IPS DF 4.7 (cell line): Measurements from ENCODE around the gene FUBP1.
"Not testable (repeated sequence)": the region's sequence is repeated elsewhere in the genome, so short reads cannot be mapped to it uniquely, and the experiment has no call there.

ENCODE experiments used
- DNase-seq: peaks from one replicate; pipeline ENCODE4 v3.0.0-alpha.2; 2013; ENCODE audit warnings: low spot score; ENCODE audit errors: extremely low read depth

Gene FUBP1

GRCh38 chr1:77987919-77988318 lies 9.0 kb upstream of the FUBP1 start:
- DNase-seq: no peak

DNA sequence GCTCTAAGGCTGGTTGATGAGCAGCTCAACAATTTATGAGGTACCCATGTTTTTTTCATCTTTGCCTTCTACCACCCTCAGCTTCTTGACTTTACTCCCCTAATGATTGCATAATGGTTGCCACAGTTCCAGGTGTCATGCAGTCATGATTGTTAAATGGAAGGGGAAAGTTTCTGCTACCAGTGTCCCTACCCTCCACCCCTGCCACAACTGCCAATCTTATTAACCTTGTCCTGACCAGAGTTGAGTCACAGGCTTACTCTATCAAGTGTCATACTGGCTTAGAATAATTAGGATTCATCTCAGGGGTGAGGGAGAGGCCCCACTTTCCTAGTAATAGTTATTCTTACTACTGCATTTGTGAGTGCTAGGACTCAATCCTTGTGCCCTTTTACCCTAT lies 7.9 kb upstream of the FUBP1 start:
- no peak for DNase-seq

- no peak for DNase-seq
These were observed 5.8 kb upstream of the FUBP1 start for GRCh38 chr1:77984629-77985028.

- DNase-seq: no peak
These were observed 5.1 kb upstream of the FUBP1 start for GRCh38 chr1:77983997-77984355.

DNA sequence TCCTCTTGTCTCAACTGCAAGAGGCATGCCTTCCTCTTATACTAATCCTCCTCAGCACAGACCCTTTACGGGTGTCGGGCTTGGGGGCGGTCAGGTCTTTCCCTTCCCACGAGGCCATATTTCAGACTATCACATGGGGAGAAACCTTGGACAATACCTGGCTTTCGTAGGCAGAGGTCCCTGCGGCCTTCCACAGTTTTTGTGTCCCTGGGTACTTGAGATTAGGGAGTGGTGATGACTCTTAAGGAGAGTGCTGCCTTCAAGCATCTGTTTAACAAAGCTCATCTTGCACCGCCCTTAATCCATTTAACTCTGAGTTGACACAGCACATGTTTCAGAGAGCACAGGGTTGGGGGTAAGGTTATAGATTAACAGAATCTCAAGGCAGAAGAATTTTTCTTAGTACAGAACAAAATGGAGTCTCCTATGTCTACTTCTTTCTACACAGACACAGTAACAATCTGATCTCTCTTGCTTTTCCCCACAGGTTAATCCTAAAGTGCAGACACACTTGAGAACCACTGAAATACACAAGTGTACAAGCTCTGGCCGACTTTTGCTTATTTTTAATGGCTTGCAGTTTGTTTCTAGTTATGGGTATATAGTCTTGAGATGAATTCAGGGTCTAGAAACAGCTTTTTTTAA lies 4.6 kb upstream of the FUBP1 start:
- DNase-seq: not testable (repeated sequence)

- DNase-seq: peak; percentile 62
These were observed 441 bp downstream of the FUBP1 start for GRCh38 chr1:77978293-77978968.

GRCh38 chr1:77977989-77978292 lies 931 bp downstream of the FUBP1 start:
- DNase-seq: no peak

DNA sequence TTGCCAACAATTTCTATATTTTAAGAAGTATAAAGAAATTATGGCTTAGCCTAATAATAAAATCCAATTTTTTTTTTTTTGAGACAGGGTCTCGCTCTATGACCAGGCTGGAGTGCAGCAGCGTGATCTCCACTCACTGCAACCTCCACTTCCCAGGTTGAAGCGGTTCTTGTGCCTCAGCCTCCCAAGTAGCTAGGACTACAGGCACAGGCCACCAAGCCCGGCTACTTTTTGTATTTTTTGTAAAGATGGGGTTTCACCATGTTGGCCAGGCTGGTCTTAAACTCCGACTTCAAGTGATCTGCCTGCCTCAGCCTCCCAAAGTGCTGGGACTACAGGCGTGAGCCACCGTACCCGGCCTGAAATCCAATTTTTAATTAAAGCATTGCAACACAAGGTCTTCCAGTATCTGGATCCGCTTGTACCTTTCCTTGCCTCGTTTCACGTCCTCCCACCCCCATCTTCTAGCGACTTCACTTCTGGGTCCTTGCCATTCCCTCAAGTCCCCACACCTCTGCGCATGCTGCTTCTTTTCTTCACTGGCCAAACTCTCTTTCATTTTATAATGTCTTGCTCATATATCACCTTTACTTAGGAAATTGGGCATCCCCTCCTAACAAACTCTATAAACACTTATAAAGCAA lies 2.3 kb downstream of the FUBP1 start:
- DNase-seq: no peak

DNA sequence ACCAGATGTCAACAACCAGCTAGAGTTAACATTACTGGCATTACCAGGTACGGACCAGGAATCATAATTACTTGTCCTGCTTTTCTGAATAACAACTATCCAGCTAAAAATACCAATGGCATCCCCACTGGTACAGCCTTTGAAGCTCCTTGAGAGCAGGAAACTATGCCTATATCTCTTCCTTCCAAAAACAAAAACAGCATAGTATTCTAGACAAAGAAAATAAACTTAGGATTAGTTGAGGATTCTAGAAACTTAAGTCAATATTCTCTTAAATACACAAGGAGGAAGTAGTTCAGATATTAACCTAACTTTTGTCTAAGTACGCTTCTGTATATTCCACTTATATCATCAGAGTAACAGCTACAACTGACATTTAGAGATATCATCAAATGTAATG lies 3.0 kb downstream of the FUBP1 start:
- DNase-seq: no peak

DNA sequence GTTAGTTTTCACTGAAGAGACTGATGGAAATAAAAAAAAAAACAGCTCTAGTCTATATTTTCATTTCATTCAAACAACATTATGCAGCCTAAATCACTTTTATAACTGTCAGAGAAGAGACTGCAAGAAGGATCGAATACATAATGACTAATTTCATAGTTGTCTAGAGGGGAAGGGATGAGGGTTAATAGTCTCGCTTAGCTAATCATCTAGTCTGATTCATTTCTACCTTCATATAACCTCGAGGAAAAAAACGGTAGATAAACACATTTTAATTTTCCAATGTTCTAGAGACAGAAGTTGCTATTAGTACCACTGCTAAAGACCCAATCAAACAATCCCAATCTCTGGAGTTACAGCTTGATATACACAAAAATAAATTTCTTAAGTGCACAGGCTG lies 3.5 kb downstream of the FUBP1 start:
- no peak for DNase-seq

DNA sequence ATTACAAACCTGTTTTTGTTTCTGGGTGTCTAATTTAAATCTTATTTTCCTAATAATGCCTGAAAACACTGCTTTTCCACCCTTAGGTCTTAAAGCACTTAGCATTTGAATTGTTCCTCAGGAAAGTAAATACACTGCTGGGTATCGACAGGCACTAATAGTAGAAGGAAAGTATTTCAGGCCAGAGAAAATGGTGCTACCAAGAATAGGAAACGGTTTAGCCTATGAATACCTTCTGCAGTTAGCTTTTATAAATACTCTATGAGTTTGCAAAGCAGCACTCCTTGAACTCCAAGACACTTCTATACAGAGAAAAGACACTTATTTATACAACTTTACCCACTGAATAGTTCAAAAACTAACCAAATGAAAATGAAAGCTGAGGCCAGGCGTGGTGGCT lies 6.8 kb downstream of the FUBP1 start:
- no peak for DNase-seq

GRCh38 chr1:77970192-77970591 lies 8.7 kb downstream of the FUBP1 start:
- DNase-seq: no peak

DNA sequence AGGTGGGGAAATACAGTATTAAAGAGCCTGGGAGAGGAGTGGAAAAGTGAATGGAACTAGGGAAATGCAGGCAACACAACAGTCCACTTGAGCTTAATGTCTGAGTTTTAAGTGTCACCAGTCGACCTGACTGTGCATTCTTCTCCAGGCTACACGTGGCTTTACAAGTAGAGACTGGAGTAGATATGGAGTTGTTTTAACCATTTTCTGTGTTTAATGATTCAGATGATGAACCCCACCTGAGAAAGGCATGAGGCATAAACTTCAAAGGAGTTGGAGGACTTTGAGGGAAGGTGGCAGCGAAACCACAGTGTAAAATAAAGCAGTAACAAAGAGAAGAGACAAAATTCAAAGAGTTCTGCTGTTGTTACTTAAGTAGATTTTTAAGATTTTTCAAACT lies 12.6 kb downstream of the FUBP1 start:
- no peak for DNase-seq

DNA sequence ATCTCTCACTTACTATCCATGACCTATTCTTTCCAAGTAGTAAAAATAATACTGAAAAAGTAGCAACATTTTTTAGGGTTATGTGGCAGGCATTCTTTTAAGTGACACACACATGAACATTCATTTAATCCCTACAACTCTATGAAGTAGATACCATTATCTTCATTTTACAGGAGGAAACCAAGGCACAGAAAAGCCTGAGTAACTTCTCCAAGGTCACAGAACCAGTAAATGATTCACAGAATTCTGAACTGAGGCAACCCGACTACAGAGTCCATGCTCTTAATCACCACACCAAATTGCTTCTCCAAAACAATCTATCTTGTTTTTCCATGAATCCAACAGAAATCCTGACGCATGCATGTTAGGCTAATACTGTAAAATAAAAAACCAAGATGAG lies 17.5 kb downstream of the FUBP1 start:
- no peak for DNase-seq

DNA sequence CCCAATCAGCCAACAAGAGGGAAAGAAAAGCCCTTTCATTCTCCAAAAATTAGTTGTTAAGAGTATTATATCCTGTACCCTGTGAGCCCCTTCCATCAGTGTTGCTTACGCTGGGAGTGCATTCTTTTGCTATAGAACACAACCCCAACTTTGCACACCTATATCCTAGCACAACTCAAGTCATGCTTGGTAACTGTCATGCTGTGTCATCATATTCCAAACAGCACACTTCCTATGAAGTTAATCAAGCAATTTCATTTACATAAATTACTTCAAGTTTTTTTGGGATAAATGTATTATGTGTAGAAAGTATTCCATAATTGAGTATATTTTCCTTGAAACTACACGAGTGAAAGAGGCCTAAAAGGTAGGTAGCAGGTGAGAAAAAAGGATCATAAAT lies 20.0 kb downstream of the FUBP1 start:
- no peak for DNase-seq

DNA sequence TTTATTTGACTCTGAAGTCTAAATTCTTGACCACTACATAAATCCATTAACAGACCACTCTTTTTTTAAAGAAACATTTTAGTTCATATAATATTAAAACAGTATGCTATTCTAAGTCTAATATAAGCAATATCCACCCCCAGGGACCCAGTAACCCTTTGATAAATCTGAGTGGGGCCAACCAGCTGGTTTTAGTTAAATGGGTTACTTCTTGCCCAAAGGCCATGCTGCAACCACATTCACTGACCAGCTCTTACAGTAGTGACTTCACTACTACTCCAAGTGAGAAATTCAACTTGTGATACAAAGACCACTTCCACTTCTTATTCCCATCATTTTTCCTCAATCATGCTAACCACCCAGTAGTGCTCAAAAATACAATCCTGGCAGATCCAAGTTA lies 20.5 kb downstream of the FUBP1 start:
- no peak for DNase-seq

DNA sequence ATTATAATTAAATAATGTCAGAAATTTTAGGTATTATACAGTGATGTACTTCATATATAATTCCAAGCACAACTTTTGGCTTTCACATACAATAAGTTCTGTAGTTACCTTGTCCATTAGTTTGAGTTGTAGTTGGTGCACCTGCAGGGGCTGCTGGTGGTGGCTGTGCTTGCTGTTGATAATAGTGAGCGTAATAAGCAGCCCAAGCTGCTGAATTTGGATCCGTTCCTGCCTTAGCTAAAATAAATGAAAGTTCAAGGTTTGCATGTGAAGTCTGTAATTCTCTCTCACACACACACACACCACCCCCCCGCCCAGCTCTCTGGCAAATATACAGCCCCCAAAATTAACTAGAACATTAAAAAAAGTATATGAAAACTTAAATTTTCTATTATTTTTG lies 22.4 kb downstream of the FUBP1 start:
- DNase-seq: no peak

DNA sequence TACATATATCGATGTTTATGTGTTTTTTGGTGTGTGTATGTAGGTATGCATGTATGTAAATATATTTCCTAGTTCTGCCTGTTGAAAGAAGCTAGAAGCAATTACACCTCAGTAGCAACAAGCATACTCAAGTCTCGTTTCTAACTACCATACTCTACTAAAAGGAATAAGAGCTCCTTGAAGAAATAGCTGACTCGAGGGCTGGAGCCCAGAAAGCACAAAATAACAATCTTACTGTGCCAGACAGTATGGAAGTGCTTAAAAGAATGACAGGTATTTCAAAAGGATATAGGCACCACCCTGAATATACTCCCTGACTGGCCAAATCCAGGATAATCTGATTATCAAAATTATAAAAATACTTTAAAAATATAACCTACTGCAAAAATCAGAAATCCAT lies 23.2 kb downstream of the FUBP1 start:
- no peak for DNase-seq

DNA sequence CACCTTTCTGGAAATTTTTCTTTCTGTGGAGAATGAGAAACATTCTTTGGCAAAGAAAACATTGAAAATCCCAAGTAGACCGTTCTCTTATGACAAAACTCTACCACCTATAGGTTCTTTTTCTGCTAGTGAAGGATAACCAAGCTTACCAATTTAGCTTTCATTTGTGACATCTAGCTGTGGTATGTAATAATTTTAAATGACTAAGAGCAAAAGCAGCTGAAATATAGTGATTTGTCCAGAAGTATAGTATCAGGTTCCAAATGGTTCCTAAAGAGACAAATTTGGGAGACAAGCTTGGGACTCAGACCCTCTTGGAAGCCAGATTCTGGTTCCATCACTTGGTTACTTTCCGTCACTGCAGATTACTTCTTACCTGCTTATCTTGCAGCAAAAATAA lies 24.4 kb downstream of the FUBP1 start:
- no peak for DNase-seq

GRCh38 chr1:77953907-77954306 lies 25.0 kb downstream of the FUBP1 start:
- DNase-seq: no peak

- no peak for DNase-seq
These were observed 27.5 kb downstream of the FUBP1 start for GRCh38 chr1:77951328-77951727.

DNA sequence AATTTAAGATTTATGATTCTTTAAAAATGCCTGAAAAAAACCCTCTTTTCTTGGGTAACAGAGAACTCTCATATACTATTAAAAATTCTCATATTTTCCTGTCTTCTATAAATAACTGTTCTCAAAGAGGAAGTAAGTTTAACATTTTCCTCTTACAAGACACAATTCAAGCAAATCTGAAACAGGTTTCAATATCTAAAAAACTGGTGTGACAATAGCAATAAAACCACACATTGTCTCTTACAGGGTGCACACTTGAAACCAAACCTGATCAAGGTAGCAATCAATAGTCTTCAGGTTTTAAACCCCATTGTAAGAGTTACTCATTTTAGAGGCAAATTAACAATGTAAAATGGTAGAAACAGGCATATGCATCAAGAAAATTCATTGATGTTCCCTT lies 28.0 kb downstream of the FUBP1 start:
- DNase-seq: no peak

- no peak for DNase-seq
These were observed 29.9 kb downstream of the FUBP1 start for GRCh38 chr1:77948841-77949424.
